Tibial artery (tissue), 4 donors: ENCODE data around the gene ZNF821.

Experiments used
- DNase-seq, 2 donors: peaks; one replicate each; pipeline ENCODE4 v3.0.0-alpha.2; 2019
- H3K27ac ChIP-seq, 2 donors: fragments of 200-600 bp; sonication (generic) in 1 of 2; 1 replicate in 1 of 2; 2 replicates in 1 of 2; pipeline ENCODE4 v1.5.1; 2018 to 2019; ENCODE audit warnings: mild to moderate bottlenecking in 1 of 2
- H3K27me3 ChIP-seq, 2 donors: fragments of 200-600 bp; sonication (generic) in 1 of 2; one replicate each; pipeline versions ENCODE4 v1.5.1 to v1.6.0; 2016 to 2019
- H3K36me3 ChIP-seq, 3 donors: fragments of 200-600 bp; sonication (generic) in 2 of 3; one replicate each; pipeline ENCODE4 v1.5.1; 2016 to 2019; ENCODE audit warnings: mild to moderate bottlenecking in 2 of 3
- H3K4me1 ChIP-seq, 4 donors: fragments of 200-600 bp; sonication (generic) in 2 of 4; 1 replicate in 3 of 4; 2 replicates in 1 of 4; pipeline ENCODE4 v1.5.1; 2016 to 2019
- H3K4me3 ChIP-seq, 2 donors: fragments of 200-600 bp; sonication (generic) in 1 of 2; 1 replicate in 1 of 2; 2 replicates in 1 of 2; pipeline ENCODE4 v1.5.1; 2018 to 2019; ENCODE audit warnings: mild to moderate bottlenecking in 2 of 2
- H3K9me3 ChIP-seq, 3 donors: fragments of 200-600 bp; sonication (generic) in 1 of 3; one replicate each; pipeline ENCODE4 v1.5.1; 2016 to 2019
- CTCF ChIP-seq, 2 experiments: fragments of 200-600 bp in 1 of 2; fragments of 450-650 bp in 1 of 2; IDR thresholded peaks; one replicate each; pipeline ENCODE4 v1.5.1; 2017 to 2019; ENCODE audit warnings: antibody characterized with exemption in 2 of 2, mild to moderate bottlenecking in 1 of 2, moderate library complexity in 1 of 2
- intact Hi-C: fragments of 100-400 bp; cut with DNase I; formaldehyde crosslinking; loops from one replicate; pipeline ENCODE4 v1.15.0; 2023; ENCODE audit warnings: low total_unique reads

ZNF821 gene

GRCh38 chr16:71883849-71884638 is at the start of gene ZNF821:
Gene ZNF821, minus strand, starts transcription at chr16:71884182. Its CDS starts 4,236 bp downstream, at chr16:71879946.
- H3K4me3 ChIP-seq, result peak within 1 kb of the TSS; percentile 82 to 92
- peak; percentile 67 to 83 for DNase-seq
- H3K4me1 ChIP-seq, result peaks cover 0 to 9% (median 2%) of the 10 kb centered on the region in 4 donors
- peaks cover 0 to 14% (median 0%) of the 10 kb centered on the region in 3 donors for H3K36me3 ChIP-seq
- peak; percentile 6 to 48 for TF ChIP-seq CTCF (IDR thresholded peaks at IDR 0.05)
- H3K27me3 ChIP-seq, result no peaks in the 10 kb centered on the region
- intact Hi-C loops, result loop anchor here (2.0 to 5.0 kb wide), 3 partner anchors 77 to 157 kb away; partner anchors contain the start of gene AP1G1
- peak within 1 kb of the TSS; percentile 92 to 94 for H3K27ac ChIP-seq
- no peaks in the 10 kb centered on the region for H3K9me3 ChIP-seq

GRCh38 chr16:71933017-71933416 is 49.0 kb upstream of the ZNF821 start:
- TF ChIP-seq CTCF (IDR thresholded peaks at IDR 0.05), result no peak
- peaks cover 7 to 40% (median 30%) of the 10 kb centered on the region in 3 donors for H3K36me3 ChIP-seq
- intact Hi-C loops, result no loop called here
- DNase-seq, result no peak
- H3K4me3 ChIP-seq, result no peak overlapping the region
- H3K4me1 ChIP-seq, result peaks cover 0 to 24% (median 18%) of the 10 kb centered on the region in 4 donors
- no peak overlapping the region for H3K27ac ChIP-seq
- no peaks in the 10 kb centered on the region for H3K27me3 ChIP-seq
- no peaks in the 10 kb centered on the region for H3K9me3 ChIP-seq

- H3K36me3 ChIP-seq, result peaks cover 8 to 47% (median 35%) of the 10 kb centered on the region in 3 donors
- no peaks in the 10 kb centered on the region for H3K27me3 ChIP-seq
- H3K4me3 ChIP-seq, result no peak overlapping the region
- intact Hi-C loops, result no loop called here
- TF ChIP-seq CTCF (IDR thresholded peaks at IDR 0.05), result no peak
- H3K27ac ChIP-seq, result no peak overlapping the region
- no peaks in the 10 kb centered on the region for H3K9me3 ChIP-seq
- peaks cover 0 to 39% (median 31%) of the 10 kb centered on the region in 4 donors for H3K4me1 ChIP-seq
- no peak for DNase-seq
Measured at GRCh38 chr16:71931599-71931998, 47.6 kb upstream of the ZNF821 start.

GRCh38 chr16:71931001-71931400 is 47.0 kb upstream of the ZNF821 start:
- no peak for DNase-seq
- no peaks in the 10 kb centered on the region for H3K9me3 ChIP-seq
- H3K27ac ChIP-seq, result no peak overlapping the region
- intact Hi-C loops, result no loop called here
- no peak overlapping the region for H3K4me3 ChIP-seq
- peaks cover 14 to 53% (median 41%) of the 10 kb centered on the region in 3 donors for H3K36me3 ChIP-seq
- no peaks in the 10 kb centered on the region for H3K27me3 ChIP-seq
- no peak for TF ChIP-seq CTCF (IDR thresholded peaks at IDR 0.05)
- H3K4me1 ChIP-seq, result peaks cover 0 to 43% (median 36%) of the 10 kb centered on the region in 4 donors

- no peak for TF ChIP-seq CTCF (IDR thresholded peaks at IDR 0.05)
- Histone ChIP-seq H3K4me1 (peaks cover 0 to 43% (median 37%) of the 10 kb centered on the region in 4 donors), H3K9me3 (no peaks in the 10 kb centered on the region), H3K27ac (no peak overlapping the region), H3K4me3 (no peak overlapping the region), H3K27me3 (no peaks in the 10 kb centered on the region), H3K36me3 (peaks cover 23 to 55% (median 43%) of the 10 kb centered on the region in 3 donors)
- no peak for DNase-seq
- intact Hi-C loops, result no loop called here
Measured at GRCh38 chr16:71930013-71930563, 46.1 kb upstream of the ZNF821 start.
